Vagina (tissue), 2 donors: Measurements from ENCODE around the gene KCP.

Source experiments
- POLR2A ChIP-seq, 2 donors: fragments of 450-650 bp; IDR thresholded peaks; one replicate each; pipeline ENCODE4 v1.6.1; 2017; ENCODE audit warnings: antibody characterized with exemption in 2 of 2, mild to moderate bottlenecking in 2 of 2, moderate library complexity in 2 of 2
- POLR2AphosphoS5 ChIP-seq, 2 donors: sonication (generic); formaldehyde crosslinking; IDR thresholded peaks; one replicate each; pipeline ENCODE4 v1.9.0; 2017; ENCODE audit warnings: antibody characterized with exemption in 2 of 2, mild to moderate bottlenecking in 2 of 2, low read depth in 1 of 2; ENCODE audit not compliant: insufficient read depth in 1 of 2
- TF ChIP-seq, protein P1 (sequence below), 3 experiments: fragments of 450-650 bp in 2 of 3; fragments of 200-600 bp in 1 of 3; sonication (generic) in 1 of 3; IDR thresholded peaks; one replicate each; pipeline ENCODE4 v1.5.1; 2017 to 2019; ENCODE audit warnings: antibody characterized with exemption in 3 of 3, mild to moderate bottlenecking in 2 of 3, moderate library complexity in 2 of 3

DNA sequence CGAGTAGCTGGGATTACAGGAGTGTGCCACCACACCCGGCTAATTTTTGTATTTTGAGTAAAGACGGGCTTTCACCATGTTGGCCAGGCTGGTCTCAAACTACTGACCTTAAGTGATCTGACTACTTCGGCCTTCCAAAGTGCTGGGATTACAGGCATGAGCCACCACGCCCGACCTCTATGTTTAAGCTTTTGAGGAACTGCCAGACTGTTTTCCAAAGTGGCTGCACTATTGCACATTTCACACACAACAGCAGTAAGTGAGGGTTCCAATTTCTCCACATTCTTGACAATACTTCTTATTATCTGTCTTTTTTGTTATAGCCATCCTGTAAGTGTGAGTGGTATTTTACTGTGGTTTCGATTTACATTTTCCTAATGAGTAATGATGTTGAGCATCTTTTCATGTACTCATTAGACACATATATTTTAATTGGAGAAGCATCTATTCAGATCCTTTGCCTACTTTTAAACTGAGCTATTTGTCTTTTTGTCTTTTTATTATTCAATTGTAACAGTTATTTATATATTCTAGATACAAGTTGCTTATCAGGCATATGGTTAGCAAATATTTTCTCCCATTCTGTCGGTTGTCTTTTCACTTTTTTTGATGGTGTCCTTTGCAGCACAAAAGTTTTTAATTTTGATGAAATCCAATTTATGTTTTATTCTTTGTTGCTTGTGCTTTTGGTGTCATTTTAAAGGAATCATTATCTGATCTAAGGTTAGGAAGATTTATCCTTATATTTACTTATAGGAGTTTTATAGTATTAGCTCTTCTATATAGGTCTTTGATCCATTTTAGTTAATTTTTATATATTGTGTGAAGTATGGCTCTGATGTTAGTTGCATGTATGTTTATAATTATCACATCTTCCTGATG is 14.4 kb upstream of the KCP start:
- TF ChIP-seq, protein P1, sequence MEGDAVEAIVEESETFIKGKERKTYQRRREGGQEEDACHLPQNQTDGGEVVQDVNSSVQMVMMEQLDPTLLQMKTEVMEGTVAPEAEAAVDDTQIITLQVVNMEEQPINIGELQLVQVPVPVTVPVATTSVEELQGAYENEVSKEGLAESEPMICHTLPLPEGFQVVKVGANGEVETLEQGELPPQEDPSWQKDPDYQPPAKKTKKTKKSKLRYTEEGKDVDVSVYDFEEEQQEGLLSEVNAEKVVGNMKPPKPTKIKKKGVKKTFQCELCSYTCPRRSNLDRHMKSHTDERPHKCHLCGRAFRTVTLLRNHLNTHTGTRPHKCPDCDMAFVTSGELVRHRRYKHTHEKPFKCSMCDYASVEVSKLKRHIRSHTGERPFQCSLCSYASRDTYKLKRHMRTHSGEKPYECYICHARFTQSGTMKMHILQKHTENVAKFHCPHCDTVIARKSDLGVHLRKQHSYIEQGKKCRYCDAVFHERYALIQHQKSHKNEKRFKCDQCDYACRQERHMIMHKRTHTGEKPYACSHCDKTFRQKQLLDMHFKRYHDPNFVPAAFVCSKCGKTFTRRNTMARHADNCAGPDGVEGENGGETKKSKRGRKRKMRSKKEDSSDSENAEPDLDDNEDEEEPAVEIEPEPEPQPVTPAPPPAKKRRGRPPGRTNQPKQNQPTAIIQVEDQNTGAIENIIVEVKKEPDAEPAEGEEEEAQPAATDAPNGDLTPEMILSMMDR (IDR thresholded peaks at IDR 0.05), result no peak
- TF ChIP-seq POLR2AphosphoS5 (IDR thresholded peaks at IDR 0.05; ENCODE audit: insufficient read depth in 1 of 2, low read depth in 1 of 2) (no peak), POLR2A (IDR thresholded peaks at IDR 0.05) (no peak)
